Breast epithelium (tissue), 3 donors: ENCODE data around the gene TNFRSF17.
"Not testable (repeated sequence)": the region's sequence is repeated elsewhere in the genome, so short reads cannot be mapped to it uniquely, and the experiment has no call there.

Experiments
- CTCF ChIP-seq, 3 donors: fragments of 450-650 bp; IDR thresholded peaks; one replicate each; pipeline ENCODE4 v1.5.1; 2016 to 2017; ENCODE audit warnings: antibody characterized with exemption in 3 of 3, mild to moderate bottlenecking in 3 of 3, moderate library complexity in 3 of 3
- POLR2A ChIP-seq: fragments of 450-650 bp; IDR thresholded peaks from one replicate; pipeline ENCODE4 v1.6.1; 2016; ENCODE audit warnings: antibody characterized with exemption, mild to moderate bottlenecking, moderate library complexity

DNA sequence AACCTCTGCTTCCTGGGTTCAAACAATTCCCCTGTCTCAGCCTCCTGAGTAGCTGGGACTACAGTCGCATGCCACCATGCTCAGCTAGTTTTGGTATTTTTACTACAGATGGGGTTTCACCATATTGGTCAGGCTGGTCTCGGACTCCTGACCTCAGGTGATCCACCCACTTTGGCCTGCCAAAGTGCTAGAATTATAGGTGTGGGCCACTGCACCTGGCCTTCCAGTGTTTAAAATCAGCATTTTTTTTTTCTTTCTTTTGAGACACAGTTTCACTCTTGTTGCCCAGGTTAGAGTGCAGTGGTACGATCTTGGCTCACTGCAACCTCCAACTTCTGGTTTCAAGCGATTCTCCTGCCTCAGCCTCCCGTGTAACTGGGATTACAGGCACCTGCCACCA is 5.3 kb downstream of the TNFRSF17 start:
- not testable (repeated sequence) for TF ChIP-seq CTCF (IDR thresholded peaks at IDR 0.05); POLR2A
